ENCODE data around the gene GALNT10. TPM values are rescaled to one million over a fixed set of nuclear protein-coding genes. Genes with fewer than 3 reads are reported as not detected.

The GALNT10 gene
- total and polyA plus RNA-seq, 2 experiments from 2014 or later = 3.2 to 12.9 TPM

GRCh38 chr5:154271466-154271865 is 80.9 kb downstream of the GALNT10 start:
- Mint-ChIP-seq H3K4me3 (no peak overlapping the region), H3K27ac (no peak overlapping the region), H3K36me3 (ENCODE audit: low read depth) (no peaks in the 10 kb centered on the region), H3K27me3 (ENCODE audit: insufficient read depth, low read depth, poor library complexity) (peaks cover 3% of the 10 kb centered on the region), H3K9me3 (no peaks in the 10 kb centered on the region), H3K4me1 (peaks cover 19% of the 10 kb centered on the region)
- no peak for TF ChIP-seq NANOG (IDR thresholded peaks at IDR 0.05; ENCODE audit: borderline replicate concordance)
- no peak for TF ChIP-seq STAT1 (IDR thresholded peaks at IDR 0.05; ENCODE audit: unreplicated experiment)
- TF ChIP-seq ZNF114 (CRISPR knock-in tag; IDR thresholded peaks at IDR 0.05) = no peak
- no peak for TF ChIP-seq JUNB (IDR thresholded peaks at IDR 0.05; ENCODE audit: unreplicated experiment)
- TF ChIP-seq, protein P1, sequence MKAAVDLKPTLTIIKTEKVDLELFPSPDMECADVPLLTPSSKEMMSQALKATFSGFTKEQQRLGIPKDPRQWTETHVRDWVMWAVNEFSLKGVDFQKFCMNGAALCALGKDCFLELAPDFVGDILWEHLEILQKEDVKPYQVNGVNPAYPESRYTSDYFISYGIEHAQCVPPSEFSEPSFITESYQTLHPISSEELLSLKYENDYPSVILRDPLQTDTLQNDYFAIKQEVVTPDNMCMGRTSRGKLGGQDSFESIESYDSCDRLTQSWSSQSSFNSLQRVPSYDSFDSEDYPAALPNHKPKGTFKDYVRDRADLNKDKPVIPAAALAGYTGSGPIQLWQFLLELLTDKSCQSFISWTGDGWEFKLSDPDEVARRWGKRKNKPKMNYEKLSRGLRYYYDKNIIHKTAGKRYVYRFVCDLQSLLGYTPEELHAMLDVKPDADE (IDR thresholded peaks at IDR 0.05) = no peak
- no peak for TF ChIP-seq EZH2 (IDR thresholded peaks at IDR 0.05; ENCODE audit: low read depth, unreplicated experiment)
- TF ChIP-seq, protein P2, sequence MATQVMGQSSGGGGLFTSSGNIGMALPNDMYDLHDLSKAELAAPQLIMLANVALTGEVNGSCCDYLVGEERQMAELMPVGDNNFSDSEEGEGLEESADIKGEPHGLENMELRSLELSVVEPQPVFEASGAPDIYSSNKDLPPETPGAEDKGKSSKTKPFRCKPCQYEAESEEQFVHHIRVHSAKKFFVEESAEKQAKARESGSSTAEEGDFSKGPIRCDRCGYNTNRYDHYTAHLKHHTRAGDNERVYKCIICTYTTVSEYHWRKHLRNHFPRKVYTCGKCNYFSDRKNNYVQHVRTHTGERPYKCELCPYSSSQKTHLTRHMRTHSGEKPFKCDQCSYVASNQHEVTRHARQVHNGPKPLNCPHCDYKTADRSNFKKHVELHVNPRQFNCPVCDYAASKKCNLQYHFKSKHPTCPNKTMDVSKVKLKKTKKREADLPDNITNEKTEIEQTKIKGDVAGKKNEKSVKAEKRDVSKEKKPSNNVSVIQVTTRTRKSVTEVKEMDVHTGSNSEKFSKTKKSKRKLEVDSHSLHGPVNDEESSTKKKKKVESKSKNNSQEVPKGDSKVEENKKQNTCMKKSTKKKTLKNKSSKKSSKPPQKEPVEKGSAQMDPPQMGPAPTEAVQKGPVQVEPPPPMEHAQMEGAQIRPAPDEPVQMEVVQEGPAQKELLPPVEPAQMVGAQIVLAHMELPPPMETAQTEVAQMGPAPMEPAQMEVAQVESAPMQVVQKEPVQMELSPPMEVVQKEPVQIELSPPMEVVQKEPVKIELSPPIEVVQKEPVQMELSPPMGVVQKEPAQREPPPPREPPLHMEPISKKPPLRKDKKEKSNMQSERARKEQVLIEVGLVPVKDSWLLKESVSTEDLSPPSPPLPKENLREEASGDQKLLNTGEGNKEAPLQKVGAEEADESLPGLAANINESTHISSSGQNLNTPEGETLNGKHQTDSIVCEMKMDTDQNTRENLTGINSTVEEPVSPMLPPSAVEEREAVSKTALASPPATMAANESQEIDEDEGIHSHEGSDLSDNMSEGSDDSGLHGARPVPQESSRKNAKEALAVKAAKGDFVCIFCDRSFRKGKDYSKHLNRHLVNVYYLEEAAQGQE (IDR thresholded peaks at IDR 0.05; ENCODE audit: unreplicated experiment) = no peak
- TF ChIP-seq POLR2AphosphoS5 (IDR thresholded peaks at IDR 0.05; ENCODE audit: low read depth) = no peak
- no peak for TF ChIP-seq ZNF331 (CRISPR knock-in tag; IDR thresholded peaks at IDR 0.05; ENCODE audit: low read depth)
- TF ChIP-seq, protein P3, sequence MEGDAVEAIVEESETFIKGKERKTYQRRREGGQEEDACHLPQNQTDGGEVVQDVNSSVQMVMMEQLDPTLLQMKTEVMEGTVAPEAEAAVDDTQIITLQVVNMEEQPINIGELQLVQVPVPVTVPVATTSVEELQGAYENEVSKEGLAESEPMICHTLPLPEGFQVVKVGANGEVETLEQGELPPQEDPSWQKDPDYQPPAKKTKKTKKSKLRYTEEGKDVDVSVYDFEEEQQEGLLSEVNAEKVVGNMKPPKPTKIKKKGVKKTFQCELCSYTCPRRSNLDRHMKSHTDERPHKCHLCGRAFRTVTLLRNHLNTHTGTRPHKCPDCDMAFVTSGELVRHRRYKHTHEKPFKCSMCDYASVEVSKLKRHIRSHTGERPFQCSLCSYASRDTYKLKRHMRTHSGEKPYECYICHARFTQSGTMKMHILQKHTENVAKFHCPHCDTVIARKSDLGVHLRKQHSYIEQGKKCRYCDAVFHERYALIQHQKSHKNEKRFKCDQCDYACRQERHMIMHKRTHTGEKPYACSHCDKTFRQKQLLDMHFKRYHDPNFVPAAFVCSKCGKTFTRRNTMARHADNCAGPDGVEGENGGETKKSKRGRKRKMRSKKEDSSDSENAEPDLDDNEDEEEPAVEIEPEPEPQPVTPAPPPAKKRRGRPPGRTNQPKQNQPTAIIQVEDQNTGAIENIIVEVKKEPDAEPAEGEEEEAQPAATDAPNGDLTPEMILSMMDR (conservative IDR thresholded peaks at IDR 0.05; ENCODE audit: low read depth in 2 of 2) = no peak
- no peak for TF ChIP-seq EZH2phosphoT487 (IDR thresholded peaks at IDR 0.05; ENCODE audit: unreplicated experiment)
- TF ChIP-seq, protein P4, sequence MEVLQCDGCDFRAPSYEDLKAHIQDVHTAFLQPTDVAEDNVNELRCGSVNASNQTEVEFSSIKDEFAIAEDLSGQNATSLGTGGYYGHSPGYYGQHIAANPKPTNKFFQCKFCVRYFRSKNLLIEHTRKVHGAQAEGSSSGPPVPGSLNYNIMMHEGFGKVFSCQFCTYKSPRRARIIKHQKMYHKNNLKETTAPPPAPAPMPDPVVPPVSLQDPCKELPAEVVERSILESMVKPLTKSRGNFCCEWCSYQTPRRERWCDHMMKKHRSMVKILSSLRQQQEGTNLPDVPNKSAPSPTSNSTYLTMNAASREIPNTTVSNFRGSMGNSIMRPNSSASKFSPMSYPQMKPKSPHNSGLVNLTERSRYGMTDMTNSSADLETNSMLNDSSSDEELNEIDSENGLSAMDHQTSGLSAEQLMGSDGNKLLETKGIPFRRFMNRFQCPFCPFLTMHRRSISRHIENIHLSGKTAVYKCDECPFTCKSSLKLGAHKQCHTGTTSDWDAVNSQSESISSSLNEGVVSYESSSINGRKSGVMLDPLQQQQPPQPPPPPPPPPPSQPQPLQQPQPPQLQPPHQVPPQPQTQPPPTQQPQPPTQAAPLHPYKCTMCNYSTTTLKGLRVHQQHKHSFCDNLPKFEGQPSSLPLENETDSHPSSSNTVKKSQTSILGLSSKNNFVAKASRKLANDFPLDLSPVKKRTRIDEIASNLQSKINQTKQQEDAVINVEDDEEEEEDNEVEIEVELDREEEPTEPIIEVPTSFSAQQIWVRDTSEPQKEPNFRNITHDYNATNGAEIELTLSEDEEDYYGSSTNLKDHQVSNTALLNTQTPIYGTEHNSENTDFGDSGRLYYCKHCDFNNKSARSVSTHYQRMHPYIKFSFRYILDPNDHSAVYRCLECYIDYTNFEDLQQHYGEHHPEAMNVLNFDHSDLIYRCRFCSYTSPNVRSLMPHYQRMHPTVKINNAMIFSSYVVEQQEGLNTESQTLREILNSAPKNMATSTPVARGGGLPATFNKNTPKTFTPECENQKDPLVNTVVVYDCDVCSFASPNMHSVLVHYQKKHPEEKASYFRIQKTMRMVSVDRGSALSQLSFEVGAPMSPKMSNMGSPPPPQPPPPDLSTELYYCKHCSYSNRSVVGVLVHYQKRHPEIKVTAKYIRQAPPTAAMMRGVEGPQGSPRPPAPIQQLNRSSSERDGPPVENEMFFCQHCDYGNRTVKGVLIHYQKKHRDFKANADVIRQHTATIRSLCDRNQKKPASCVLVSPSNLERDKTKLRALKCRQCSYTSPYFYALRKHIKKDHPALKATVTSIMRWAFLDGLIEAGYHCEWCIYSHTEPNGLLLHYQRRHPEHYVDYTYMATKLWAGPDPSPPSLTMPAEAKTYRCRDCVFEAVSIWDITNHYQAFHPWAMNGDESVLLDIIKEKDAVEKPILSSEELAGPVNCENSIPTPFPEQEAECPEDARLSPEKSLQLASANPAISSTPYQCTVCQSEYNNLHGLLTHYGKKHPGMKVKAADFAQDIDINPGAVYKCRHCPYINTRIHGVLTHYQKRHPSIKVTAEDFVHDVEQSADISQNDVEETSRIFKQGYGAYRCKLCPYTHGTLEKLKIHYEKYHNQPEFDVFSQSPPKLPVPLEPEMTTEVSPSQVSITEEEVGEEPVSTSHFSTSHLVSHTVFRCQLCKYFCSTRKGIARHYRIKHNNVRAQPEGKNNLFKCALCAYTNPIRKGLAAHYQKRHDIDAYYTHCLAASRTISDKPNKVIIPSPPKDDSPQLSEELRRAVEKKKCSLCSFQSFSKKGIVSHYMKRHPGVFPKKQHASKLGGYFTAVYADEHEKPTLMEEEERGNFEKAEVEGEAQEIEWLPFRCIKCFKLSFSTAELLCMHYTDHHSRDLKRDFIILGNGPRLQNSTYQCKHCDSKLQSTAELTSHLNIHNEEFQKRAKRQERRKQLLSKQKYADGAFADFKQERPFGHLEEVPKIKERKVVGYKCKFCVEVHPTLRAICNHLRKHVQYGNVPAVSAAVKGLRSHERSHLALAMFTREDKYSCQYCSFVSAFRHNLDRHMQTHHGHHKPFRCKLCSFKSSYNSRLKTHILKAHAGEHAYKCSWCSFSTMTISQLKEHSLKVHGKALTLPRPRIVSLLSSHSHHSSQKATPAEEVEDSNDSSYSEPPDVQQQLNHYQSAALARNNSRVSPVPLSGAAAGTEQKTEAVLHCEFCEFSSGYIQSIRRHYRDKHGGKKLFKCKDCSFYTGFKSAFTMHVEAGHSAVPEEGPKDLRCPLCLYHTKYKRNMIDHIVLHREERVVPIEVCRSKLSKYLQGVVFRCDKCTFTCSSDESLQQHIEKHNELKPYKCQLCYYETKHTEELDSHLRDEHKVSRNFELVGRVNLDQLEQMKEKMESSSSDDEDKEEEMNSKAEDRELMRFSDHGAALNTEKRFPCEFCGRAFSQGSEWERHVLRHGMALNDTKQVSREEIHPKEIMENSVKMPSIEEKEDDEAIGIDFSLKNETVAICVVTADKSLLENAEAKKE (CRISPR knock-in tag; IDR thresholded peaks at IDR 0.05) = no peak
- TF ChIP-seq CREB1 (CRISPR knock-in tag; IDR thresholded peaks at IDR 0.05; ENCODE audit: low read depth) = no peak
- no peaks in the 10 kb centered on the region for H4K20me1 ChIP-seq (replicated peaks; ENCODE audit: insufficient read depth)
- no peak for ATAC-seq
- no peak overlapping the region for H3K4me3 ChIP-seq
- H2AFZ ChIP-seq = no peak overlapping the region
- H3K4me1 ChIP-seq (ENCODE audit: insufficient read depth) = peaks cover 17% of the 10 kb centered on the region
- no peaks in the 10 kb centered on the region for H3K36me3 ChIP-seq (ENCODE audit: insufficient read depth)
- no peak overlapping the region for H3K27ac ChIP-seq (ENCODE audit: low read depth)
- no peaks in the 10 kb centered on the region for H3F3A ChIP-seq (replicated peaks; ENCODE audit: low read depth)
- no peaks in the 10 kb centered on the region for H3K27me3 ChIP-seq (ENCODE audit: insufficient read depth)
- no peaks in the 10 kb centered on the region for H3K79me2 ChIP-seq (replicated peaks; ENCODE audit: insufficient read depth)
- H3K4me2 ChIP-seq = no peak overlapping the region
- no peak for DNase-seq (ENCODE audit: low spot score)
- no peaks in the 10 kb centered on the region for H3K9me2 ChIP-seq (ENCODE audit: insufficient read depth)

Data from GM23338 (cell line).